Activated B cell treated with CpG ODN at 0.5 μM for 24 hours (primary cell): ENCODE measurements around the gene KLRF1. TPM values are rescaled to one million over a fixed set of nuclear protein-coding genes. Genes with fewer than 3 reads are reported as not detected.

Experiments
- ATAC-seq: fragments of 200-7000 bp; cut with Tn5 transposase; one replicate; pipeline ENCODE4 v1.10.0; 2021; ENCODE audit warnings: low read depth, mild to moderate bottlenecking, moderate library complexity
- CTCF ChIA-PET: fragments of 350-600 bp; sonication (Branson Sonifier 250); formaldehyde crosslinking; loops from one replicate; lab custom pipeline; 2021; ENCODE audit warnings: antibody characterized with exemption; lab: Charles Lee
- POLR2A ChIA-PET: fragments of 350-600 bp; sonication (Branson Sonifier 250); formaldehyde crosslinking; loops from one replicate; lab custom pipeline; 2021; ENCODE audit warnings: antibody characterized with exemption; lab: Charles Lee
- DNase-seq: peaks from one replicate; pipeline ENCODE4 v3.0.0; 2022
- H3K27ac Mint-ChIP-seq: one replicate; pipeline ENCODE4 v1.8.0; 2020; ENCODE audit warnings: mixed read lengths
- H3K27me3 Mint-ChIP-seq: one replicate; pipeline ENCODE4 v1.8.0; 2021; ENCODE audit warnings: mixed read lengths
- H3K36me3 Mint-ChIP-seq: one replicate; pipeline ENCODE4 v1.8.0; 2021; ENCODE audit warnings: low read depth, mixed read lengths
- H3K4me1 Mint-ChIP-seq: one replicate; pipeline ENCODE4 v1.8.0; 2021; ENCODE audit warnings: mixed read lengths
- H3K4me3 Mint-ChIP-seq: one replicate; pipeline ENCODE4 v1.8.0; 2020; ENCODE audit warnings: mild to moderate bottlenecking, mixed read lengths
- H3K9me3 Mint-ChIP-seq: one replicate; pipeline ENCODE4 v1.8.0; 2020; ENCODE audit warnings: mixed read lengths
- intact Hi-C: fragments of 100-400 bp; cut with micrococcal nuclease; formaldehyde crosslinking; loops from one replicate; pipeline ENCODE4 v1.15.1; 2024
- total RNA-seq: library from RNA; stranded (reverse); gene quantifications from 2 replicates; pipeline ENCODE4 v1.2.3, GENCODE V29; 2022
- TF ChIP-seq, protein P1 (sequence below): fragments of 200-600 bp; IDR thresholded peaks from one replicate; pipeline ENCODE4 v1.8.0; 2022; ENCODE audit warnings: antibody characterized with exemption, mild to moderate bottlenecking

Gene KLRF1
- total RNA-seq, 1 donor from 2014 or later = 0.67 TPM

GRCh38 chr12:9868311-9868801, 41.1 kb downstream of the KLRF1 start:
- TF ChIP-seq, protein P1, sequence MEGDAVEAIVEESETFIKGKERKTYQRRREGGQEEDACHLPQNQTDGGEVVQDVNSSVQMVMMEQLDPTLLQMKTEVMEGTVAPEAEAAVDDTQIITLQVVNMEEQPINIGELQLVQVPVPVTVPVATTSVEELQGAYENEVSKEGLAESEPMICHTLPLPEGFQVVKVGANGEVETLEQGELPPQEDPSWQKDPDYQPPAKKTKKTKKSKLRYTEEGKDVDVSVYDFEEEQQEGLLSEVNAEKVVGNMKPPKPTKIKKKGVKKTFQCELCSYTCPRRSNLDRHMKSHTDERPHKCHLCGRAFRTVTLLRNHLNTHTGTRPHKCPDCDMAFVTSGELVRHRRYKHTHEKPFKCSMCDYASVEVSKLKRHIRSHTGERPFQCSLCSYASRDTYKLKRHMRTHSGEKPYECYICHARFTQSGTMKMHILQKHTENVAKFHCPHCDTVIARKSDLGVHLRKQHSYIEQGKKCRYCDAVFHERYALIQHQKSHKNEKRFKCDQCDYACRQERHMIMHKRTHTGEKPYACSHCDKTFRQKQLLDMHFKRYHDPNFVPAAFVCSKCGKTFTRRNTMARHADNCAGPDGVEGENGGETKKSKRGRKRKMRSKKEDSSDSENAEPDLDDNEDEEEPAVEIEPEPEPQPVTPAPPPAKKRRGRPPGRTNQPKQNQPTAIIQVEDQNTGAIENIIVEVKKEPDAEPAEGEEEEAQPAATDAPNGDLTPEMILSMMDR = no peak

DNA sequence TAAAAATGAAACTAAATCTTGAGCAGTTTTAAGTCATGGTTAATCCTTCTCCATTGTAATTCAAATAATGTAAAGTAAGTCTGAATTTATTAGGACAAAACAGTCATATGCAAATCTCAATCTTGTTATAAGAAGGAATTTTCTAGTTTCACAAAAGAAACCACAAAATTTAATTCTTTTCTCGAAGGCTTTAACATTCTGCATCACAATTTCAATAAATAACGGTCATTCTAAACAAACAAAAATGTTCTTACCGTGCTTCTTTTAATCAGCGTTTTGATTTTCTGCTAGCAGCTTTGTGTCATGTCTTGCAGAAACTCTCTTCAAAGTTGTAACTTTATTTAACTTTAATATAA, 41.6 kb downstream of the KLRF1 start:
- ChIA-PET POLR2A (interaction anchor here (1.0 to 3.9 kb wide), 4 partner anchors 111 to 496 kb away, joined by 4 to 16 read pairs (median 12); partner anchors contain the start of gene CLEC2D), CTCF (interaction anchor here (1.3 to 2.0 kb wide), 2 partner anchors 55 to 119 kb away, joined by 5 read pairs; no protein-coding TSS in a partner anchor)
- DNase-seq (no peak), ATAC-seq (no peak)
- Mint-ChIP-seq H3K27me3 (peaks cover 2% of the 10 kb centered on the region), H3K36me3 (peaks cover 18% of the 10 kb centered on the region), H3K4me1 (peaks cover 42% of the 10 kb centered on the region), H3K27ac (peak overlapping the region; percentile 98), H3K4me3 (peak overlapping the region; percentile 95), H3K9me3 (peaks cover 5% of the 10 kb centered on the region)
- intact Hi-C loops = loop anchor here (2.0 to 5.0 kb wide), 7 partner anchors 57 to 743 kb away; partner anchors contain the start of genes CD69 and MAGOHB
- TF ChIP-seq, protein P1 = no peak

More at GRCh38 chr12:9868311-9868801, 41.1 kb downstream of the KLRF1 start:
- ATAC-seq = no peak
- Mint-ChIP-seq H3K36me3 (peaks cover 23% of the 10 kb centered on the region), H3K4me1 (peaks cover 42% of the 10 kb centered on the region), H3K4me3 (peak overlapping the region; percentile 95), H3K27me3 (peaks cover 2% of the 10 kb centered on the region), H3K9me3 (peaks cover 11% of the 10 kb centered on the region), H3K27ac (peak overlapping the region; percentile 98)
- ChIA-PET POLR2A (interaction anchor here (1.2 to 3.9 kb wide), 3 partner anchors 110 to 220 kb away, joined by 8 to 16 read pairs (median 15); partner anchors contain the start of gene CLEC2D), CTCF (interaction anchor here (1.3 to 2.0 kb wide), 2 partner anchors 54 to 119 kb away, joined by 5 read pairs; no protein-coding TSS in a partner anchor)
- no peak for DNase-seq
- intact Hi-C loops = loop anchor here (2.0 to 5.0 kb wide), 7 partner anchors 56 to 744 kb away; partner anchors contain the start of genes CD69 and MAGOHB

DNA sequence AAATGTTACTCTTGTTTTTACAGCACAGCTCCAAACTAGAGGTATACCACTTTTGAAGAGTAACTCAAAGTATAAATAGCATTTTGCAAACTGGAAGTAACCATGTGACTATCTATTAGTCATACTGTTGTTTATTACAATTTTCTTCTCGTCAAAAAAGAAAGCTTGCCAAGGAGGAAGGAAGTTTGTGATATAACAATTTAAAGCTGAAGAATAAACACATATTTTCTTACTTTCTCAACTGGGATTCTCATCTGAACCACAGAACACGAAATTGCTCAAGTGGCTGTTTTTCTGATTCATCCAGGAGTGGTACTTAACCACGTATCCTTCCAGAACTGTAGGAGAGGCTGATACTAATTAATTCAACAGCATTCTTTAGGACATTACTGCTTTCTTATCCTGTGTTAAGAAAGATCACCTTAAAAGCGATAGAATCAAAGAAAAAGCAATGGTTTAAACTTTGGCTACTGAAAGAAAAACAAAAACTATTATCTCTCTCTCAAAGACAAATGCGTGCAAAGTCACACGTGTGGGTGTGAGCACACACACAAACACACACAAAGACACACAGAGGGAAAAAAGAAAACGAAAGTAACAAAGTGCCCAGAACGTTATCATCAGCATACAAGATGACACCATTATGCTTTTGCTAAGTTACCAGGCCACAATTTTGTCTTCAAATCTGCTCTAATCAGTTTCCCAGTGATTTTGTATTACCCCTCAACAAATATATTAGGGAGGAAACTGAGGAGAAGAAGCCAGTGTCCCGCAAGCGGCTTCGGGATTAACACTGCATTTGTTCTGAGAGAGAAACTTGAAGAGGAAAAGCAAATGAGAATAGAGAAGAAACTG, 42.3 kb downstream of the KLRF1 start, which contains the start of gene CLEC2B:
TSS of gene CLEC2B (minus strand) at position 48 of the 855 bp plus-strand sequence.
- Mint-ChIP-seq H3K9me3 (no peaks in the 10 kb centered on the region), H3K27ac (peak within 1 kb of the TSS; percentile 98), H3K27me3 (peaks cover 2% of the 10 kb centered on the region), H3K4me3 (peak within 1 kb of the TSS; percentile 95), H3K36me3 (peaks cover 13% of the 10 kb centered on the region), H3K4me1 (peaks cover 37% of the 10 kb centered on the region)
- ChIA-PET CTCF (interaction anchor here (1.3 to 2.0 kb wide), 2 partner anchors 55 to 120 kb away, joined by 5 read pairs; no protein-coding TSS in a partner anchor), POLR2A (interaction anchor here (1.0 to 3.9 kb wide), 3 partner anchors 111 to 495 kb away, joined by 4 to 16 read pairs (median 8); partner anchors contain the start of gene CLEC2D)
- ATAC-seq (peak; percentile 63), DNase-seq (no peak)
- TF ChIP-seq, protein P1 = no peak
- intact Hi-C loops = loop anchor here (2.0 to 5.0 kb wide), 7 partner anchors 57 to 743 kb away; partner anchors contain the start of genes CD69 and MAGOHB

DNA sequence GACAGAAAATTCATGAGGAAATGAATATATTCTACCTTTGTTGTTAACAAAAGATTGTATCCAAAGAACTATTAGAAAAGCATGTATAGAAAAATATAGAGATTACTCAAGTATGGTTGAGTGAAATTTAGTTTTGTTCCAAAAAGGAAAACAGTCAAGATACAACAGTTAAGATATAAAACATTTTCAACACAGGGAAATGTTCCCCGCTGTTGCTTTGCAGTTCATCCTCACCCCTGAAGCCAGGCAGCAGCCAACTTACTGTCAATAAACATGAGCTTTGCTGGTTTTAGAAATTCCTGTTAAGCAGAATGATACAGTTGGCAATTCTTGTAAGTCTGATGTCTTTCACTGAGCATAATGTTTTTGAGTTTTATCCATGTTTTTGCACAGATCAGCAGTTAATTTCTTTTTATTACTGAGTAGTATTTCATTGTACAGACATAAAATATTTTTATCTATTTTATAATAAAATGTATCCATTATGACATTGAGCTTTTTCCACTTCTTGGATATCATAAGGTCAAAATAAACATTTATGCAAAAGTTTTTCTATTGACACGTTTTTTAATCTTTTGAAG, 43.1 kb downstream of the KLRF1 start:
- ChIA-PET POLR2A (interaction anchor here (1.9 kb wide), 1 partner anchor 223 kb away, joined by 4 read pairs; no protein-coding TSS in a partner anchor), CTCF (interaction anchor here (1.4 kb wide), 1 partner anchor 73 kb away, joined by 4 read pairs; no protein-coding TSS in a partner anchor)
- DNase-seq = no peak
- Mint-ChIP-seq H3K4me3 (peak overlapping the region; percentile 95), H3K9me3 (no peaks in the 10 kb centered on the region), H3K4me1 (peaks cover 30% of the 10 kb centered on the region), H3K36me3 (peaks cover 10% of the 10 kb centered on the region), H3K27ac (peak overlapping the region; percentile 98), H3K27me3 (peaks cover 2% of the 10 kb centered on the region)
- intact Hi-C loops = no loop called here
- no peak for ATAC-seq
- TF ChIP-seq, protein P1 = no peak
